ENCODE data around the gene DUSP1. TPM values are rescaled to one million over a fixed set of nuclear protein-coding genes. Genes with fewer than 3 reads are reported as not detected.

DUSP1 gene
- total and polyA plus RNA-seq, 10 of the 15 experiments (the other 5 are each of a cell fraction or from before 2014, with no cell fraction given) = 1.4 to 6.2 (median 3.9) TPM

GRCh38 chr5:172776235-172776594 is 5.2 kb upstream of the DUSP1 start:
- SMC1A ChIA-PET (ENCODE audit: uncharacterized antibody, unreplicated experiment) = interaction anchor here (2.2 to 2.6 kb wide), 3 partner anchors 31 to 73 kb away, joined by 11 to 20 read pairs (median 12); no protein-coding TSS in a partner anchor
- in situ Hi-C loops (cut with MboI) (no loop called here), intact Hi-C loops (cut with micrococcal nuclease; ENCODE audit: unreplicated experiment) (loop anchor here (10.0 kb wide), 1 partner anchor 279 kb away; the partner anchor contains the start of gene CREBRF)
- FAIRE-seq (no peak), ATAC-seq (no peak), DNase-seq (ENCODE audit: low read depth, low spot score) (no peak)
- Histone ChIP-seq H4K20me1 (ENCODE audit: control insufficient read depth, insufficient read depth) (no peaks in the 10 kb centered on the region), H3K36me3 (ENCODE audit: control insufficient read depth in 2 of 2, insufficient read depth in 2 of 2, low read length in 1 of 2) (no peaks in the 10 kb centered on the region), H3K4me2 (ENCODE audit: control insufficient read depth, insufficient read depth) (no peak overlapping the region), H3K9ac (ENCODE audit: control insufficient read depth, insufficient read depth, low read length) (no peak overlapping the region), H3K79me2 (ENCODE audit: control insufficient read depth, insufficient read depth, low read length) (no peaks in the 10 kb centered on the region), H3K27me3 (replicated peaks in 1 of 2; ENCODE audit: control insufficient read depth in 2 of 2, insufficient read depth in 2 of 2, low read length in 1 of 2) (no peaks in the 10 kb centered on the region), H2AFZ (ENCODE audit: control insufficient read depth, low read depth, low read length) (no peak overlapping the region), H3K4me1 (ENCODE audit: control insufficient read depth, insufficient read depth, low read length) (peaks cover 30% of the 10 kb centered on the region), H3K27ac (ENCODE audit: control insufficient read depth, insufficient read depth) (no peak overlapping the region), H3K4me3 (no peak overlapping the region), H3K9me3 (replicated peaks; ENCODE audit: control insufficient read depth, insufficient read depth, low read length) (no peaks in the 10 kb centered on the region)
- 97% methylated on average over 2 of the region's 2 CpGs for WGBS (ENCODE audit: insufficient coverage, insufficient replicate concordance, low lambda C conversion rate, missing lambda C conversion rate)
- TF ChIP-seq CUX1 (IDR thresholded peaks at IDR 0.05; ENCODE audit: insufficient replicate concordance, low read depth, low read length) = no peak
- TF ChIP-seq, protein P1, sequence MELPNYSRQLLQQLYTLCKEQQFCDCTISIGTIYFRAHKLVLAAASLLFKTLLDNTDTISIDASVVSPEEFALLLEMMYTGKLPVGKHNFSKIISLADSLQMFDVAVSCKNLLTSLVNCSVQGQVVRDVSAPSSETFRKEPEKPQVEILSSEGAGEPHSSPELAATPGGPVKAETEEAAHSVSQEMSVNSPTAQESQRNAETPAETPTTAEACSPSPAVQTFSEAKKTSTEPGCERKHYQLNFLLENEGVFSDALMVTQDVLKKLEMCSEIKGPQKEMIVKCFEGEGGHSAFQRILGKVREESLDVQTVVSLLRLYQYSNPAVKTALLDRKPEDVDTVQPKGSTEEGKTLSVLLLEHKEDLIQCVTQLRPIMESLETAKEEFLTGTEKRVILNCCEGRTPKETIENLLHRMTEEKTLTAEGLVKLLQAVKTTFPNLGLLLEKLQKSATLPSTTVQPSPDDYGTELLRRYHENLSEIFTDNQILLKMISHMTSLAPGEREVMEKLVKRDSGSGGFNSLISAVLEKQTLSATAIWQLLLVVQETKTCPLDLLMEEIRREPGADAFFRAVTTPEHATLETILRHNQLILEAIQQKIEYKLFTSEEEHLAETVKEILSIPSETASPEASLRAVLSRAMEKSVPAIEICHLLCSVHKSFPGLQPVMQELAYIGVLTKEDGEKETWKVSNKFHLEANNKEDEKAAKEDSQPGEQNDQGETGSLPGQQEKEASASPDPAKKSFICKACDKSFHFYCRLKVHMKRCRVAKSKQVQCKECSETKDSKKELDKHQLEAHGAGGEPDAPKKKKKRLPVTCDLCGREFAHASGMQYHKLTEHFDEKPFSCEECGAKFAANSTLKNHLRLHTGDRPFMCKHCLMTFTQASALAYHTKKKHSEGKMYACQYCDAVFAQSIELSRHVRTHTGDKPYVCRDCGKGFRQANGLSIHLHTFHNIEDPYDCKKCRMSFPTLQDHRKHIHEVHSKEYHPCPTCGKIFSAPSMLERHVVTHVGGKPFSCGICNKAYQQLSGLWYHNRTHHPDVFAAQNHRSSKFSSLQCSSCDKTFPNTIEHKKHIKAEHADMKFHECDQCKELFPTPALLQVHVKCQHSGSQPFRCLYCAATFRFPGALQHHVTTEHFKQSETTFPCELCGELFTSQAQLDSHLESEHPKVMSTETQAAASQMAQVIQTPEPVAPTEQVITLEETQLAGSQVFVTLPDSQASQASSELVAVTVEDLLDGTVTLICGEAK (IDR thresholded peaks at IDR 0.05; ENCODE audit: borderline replicate concordance) = peak; percentile 74
- TF ChIP-seq, protein P2, sequence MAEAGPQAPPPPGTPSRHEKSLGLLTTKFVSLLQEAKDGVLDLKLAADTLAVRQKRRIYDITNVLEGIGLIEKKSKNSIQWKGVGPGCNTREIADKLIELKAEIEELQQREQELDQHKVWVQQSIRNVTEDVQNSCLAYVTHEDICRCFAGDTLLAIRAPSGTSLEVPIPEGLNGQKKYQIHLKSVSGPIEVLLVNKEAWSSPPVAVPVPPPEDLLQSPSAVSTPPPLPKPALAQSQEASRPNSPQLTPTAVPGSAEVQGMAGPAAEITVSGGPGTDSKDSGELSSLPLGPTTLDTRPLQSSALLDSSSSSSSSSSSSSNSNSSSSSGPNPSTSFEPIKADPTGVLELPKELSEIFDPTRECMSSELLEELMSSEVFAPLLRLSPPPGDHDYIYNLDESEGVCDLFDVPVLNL (IDR thresholded peaks at IDR 0.05; ENCODE audit: low read depth, low read length) = no peak
- RAD21 ChIA-PET (ENCODE audit: unreplicated experiment) = interaction anchor here (1.8 kb wide), 1 partner anchor 105 kb away, joined by 6 read pairs; no protein-coding TSS in a partner anchor
- CTCF ChIA-PET = interaction anchor here (1.0 to 3.0 kb wide), 6 partner anchors 12 to 130 kb away, joined by 3 to 14 read pairs (median 4); no protein-coding TSS in a partner anchor
- BruUV-seq (replicated peaks) = no TSS peak
- POLR2A ChIA-PET = interaction anchor here (0.5 to 2.4 kb wide), 3 partner anchors 11 to 101 kb away, joined by 3 to 7 read pairs (median 4); no protein-coding TSS in a partner anchor

Measured in GM12878 (cell line).